HG03565 (cell line): ENCODE measurements around the gene CCDC148.
A peak's percentile ranks its signal among the peaks of the same experiment; 100 is the strongest.

Experiments used
- ATAC-seq: cut with Tn5 transposase; IDR thresholded peaks from one replicate; pipeline ENCODE4 v1.9.1; 2021; ENCODE audit warnings: mild to moderate bottlenecking, moderate library complexity; ENCODE audit not compliant: unreplicated experiment

Gene CCDC148

DNA sequence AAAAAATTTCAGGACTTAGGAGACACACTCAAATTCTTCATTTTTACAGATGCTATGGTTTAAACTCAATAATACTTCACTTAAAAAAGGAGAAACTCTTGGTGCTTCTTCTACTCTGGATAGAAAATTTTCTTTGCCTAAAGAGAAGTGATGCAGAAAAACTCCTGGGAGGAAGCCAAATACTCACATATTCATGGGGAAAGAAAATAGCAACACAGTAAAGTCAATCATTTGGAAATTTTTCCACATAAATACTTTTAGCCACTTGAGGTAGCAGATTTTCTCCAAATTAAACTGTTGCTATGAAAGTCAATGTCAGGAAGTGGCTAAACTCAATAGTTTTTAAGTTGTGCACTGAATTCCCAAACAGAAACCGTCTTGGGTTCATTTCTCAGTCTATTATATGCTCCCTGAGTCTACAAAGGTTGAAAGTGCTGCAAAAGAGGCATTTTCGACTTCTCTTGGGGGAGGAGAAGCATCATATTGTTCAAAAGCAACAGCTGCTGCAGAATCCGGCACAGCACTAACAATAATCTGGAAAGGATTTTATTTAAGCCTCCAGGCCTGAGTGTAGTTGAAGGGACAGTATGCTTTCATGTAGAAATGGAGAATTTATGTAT, 273.8 kb downstream of the CCDC148 start:
- ATAC-seq, result no peak

DNA sequence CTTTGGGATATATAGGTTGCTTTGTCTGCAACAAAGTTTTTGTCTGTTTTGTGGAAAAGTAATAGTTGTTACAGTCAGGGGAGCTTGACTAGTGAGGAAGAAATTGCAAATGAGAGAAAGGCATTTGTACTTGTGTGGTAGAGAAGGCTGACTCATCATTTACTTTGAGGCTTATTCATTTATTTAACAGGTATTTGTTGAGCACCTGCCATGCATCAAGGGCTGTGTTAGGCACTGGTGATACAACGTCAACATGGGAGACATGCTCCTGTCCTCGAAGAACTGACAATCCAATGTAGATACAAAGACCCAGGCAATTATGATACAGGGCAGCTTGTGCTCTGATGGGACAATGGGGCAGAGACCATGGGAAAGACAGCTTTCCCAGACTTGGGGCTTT, 275.4 kb downstream of the CCDC148 start:
- ATAC-seq, result no peak

DNA sequence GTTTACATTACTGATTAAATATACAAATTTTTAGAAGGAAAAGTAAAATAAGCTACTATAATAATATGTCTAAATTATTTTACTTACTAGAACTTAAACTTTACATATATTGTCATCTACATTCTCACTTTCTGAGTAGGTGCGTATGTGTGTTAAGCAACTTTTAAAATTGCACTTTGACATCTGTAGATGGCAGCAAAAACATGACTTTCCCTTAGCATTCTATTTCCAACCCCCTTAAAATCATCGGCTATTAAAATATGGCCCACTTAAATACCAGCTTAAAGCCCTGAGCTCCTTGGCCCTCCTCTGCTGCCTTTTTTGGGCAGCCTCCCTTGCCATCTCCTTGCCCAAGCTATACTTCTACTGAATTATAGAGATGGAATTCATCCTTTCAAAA, 276.9 kb downstream of the CCDC148 start:
- no peak for ATAC-seq

DNA sequence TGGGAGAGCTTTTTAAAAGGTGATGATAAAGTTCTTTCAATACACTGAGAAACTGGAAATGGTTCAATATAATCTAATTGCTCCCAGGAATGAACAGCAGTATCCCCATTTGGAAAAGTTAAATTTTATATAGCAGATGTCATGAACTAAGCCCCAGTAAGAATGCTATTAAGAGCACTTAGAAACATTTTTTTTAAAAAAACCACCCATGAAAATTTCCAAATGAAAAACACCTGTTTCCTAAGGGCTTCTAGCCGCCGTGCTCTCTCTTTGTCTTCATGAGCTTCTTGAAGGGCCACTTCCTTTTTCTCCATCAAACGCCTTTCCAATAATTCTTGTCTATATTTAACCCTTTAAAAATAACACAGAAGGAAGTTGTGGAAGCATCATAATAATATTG, 277.9 kb downstream of the CCDC148 start:
- ATAC-seq, result no peak

DNA sequence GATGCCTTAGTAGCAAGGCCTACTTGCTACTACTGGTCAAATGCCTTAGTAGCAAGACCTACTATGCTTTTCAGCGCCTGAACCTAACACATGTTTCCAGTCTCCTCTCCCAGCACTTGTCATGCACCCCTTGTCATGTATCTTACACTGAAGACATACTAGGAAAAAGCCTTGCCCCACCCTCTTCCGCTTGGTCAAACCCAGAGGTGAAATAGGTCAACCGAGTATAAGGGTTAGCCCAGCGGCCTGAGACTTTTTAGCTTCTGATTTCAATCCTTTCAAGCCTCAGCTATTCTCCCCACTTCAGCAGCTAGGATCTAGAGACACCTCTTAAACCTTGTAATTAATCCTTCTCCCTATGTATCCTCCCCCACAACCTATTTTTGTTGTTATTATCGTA, 281.6 kb downstream of the CCDC148 start:
- ATAC-seq, result no peak

DNA sequence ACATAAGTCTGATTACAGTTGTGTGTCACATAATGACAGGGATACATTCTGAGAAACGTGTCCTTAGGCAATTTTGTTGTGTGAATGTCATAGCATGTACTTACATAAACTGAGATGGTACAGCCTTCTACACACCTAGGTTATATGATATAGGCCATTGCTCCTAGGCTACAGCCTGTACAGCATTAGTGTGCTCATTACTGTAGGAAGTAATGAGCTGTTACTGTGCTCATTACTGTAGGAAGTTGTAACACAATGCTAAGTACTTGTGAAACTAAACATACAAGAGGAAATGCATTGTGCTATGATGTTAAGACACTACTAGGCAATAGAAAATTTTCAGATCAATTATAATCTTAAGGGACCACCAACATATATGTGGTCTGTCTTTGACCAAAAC, 282.1 kb downstream of the CCDC148 start:
- no peak for ATAC-seq

DNA sequence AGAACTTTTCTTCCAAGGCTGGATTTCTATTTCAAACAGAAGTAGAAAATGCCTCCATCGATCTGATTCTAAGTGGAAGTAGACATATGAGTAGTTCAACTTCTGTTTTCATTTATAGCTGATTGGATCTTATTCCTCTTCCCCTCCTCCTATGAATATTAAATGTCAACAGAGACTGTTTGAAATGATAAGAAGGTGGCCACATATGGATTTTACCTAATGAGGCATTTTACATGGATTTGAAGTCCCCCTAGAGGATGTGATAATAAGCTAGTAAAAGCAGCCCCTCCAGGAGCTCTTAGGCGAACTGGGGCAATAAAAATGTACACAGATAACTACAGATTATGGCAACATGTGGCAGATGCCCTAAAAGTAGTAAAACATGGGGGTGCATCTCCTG, 283.8 kb downstream of the CCDC148 start:
- no peak for ATAC-seq

DNA sequence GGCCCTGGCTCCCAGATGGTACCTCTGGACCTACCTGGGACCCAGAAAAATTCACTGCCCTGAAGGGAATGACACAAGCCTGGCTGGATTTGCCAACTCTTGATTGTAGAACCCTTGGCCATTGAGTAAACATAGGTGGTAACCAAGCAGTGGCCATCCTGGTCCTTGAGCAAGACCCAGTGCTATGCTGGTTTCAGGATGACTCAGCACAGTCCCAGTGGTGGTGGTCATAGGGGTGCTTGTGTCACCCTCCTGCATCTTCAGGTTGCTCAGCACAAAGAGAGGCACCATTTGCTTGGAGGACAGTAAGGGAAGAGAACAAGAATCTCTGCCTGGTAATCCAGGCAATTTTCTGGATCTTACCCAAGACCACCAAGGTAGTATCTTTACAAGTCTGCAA, 302.0 kb downstream of the CCDC148 start:
- peak; percentile 46 for ATAC-seq

DNA sequence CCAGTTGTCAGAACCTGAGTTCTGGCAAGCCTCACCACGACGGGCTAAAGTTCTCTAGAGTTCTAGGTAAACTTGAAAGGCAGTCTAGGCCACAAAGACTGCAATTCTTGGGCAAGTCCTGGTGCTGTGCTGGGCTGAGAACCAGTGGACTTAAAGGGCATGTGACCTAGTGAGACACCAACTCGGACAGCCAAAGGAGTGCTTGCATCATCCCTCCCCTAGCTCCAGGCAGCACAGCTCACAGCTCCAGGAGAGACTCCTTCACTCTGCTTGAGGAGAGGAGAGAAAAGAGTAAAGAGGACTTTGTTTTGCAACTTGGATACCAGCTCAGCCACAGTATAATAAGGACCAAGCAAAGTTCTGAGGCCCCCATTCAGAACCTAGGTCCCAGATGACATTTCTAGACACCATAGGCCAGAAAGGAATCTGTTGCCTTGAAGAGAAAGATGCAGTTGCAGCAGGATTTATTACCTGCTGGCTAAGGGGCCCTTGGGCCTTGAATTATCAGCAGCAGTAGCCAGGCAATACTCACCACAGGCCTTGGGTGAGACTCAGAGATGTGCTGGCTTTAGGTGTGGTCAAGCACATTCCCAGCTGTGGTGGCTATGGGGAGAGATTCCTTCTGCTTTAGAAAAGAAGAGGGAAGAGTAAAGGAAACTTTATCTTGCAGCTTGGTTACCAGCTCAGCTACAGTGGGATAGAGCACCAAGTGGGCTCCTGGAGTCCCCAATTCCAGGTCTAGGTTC, 303.1 kb downstream of the CCDC148 start:
- no peak for ATAC-seq

DNA sequence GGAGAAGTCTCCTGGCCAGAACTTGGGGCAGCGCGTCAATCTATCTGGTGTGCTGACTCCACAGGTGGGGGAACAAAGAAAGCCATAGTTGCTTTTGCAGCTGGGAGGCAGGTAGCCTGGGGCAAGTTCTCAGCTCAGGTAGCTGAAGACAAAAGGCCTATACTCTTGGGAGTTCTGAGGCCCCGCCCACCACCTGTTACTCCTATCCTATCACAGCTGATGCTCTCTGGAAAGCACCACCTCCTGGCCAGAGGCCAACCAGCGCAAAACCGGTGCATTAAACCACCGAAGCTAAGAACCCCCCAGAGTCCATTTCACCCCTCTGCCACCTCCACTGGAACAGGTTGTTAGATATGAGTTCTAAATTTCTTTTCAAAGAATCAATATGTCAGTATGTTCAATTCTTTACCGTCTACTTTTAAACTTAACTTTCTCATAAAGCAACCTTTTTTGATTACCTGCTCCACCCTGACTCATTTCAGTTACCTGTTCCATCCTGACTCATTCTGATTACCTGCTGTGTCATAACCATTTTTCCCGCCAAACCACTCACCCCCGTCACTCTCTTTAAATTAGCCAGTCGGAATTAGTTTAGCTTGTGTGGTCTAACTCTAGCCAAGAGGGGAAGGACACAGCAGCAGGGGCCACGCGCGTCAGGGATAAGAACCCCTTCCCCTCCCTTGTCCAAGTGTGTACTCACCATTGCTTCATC, 311.5 kb downstream of the CCDC148 start:
- no peak for ATAC-seq

DNA sequence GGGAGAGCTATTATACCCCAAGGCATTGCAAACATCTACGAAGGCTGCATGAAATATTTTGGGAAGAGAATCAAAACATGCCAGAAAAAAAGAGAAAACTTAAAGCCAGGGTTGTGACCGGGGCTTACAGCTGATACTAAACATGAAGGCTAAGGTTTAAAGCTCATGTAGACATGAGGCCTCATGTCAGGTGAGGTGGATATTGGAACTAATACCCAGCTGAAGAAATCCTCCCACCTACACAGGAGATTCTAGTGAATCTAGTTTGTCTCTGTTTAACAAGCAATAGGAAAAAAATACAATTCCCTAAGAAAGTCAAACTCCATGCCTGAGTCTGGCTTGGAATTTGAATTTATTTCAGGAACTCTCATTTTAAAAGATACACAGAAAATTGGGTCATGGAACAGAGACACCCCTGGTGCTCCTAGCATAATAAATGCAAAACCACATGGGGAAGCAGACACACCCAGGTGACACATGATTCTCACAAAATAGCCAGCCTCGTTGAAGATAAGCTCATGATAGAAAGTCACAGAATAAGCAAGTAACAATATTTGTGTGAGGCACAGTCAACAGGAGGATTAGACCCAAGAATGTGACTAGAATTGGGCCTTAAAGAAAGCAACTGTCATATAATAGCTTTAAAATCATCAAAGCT, 312.7 kb downstream of the CCDC148 start:
- ATAC-seq, result no peak

DNA sequence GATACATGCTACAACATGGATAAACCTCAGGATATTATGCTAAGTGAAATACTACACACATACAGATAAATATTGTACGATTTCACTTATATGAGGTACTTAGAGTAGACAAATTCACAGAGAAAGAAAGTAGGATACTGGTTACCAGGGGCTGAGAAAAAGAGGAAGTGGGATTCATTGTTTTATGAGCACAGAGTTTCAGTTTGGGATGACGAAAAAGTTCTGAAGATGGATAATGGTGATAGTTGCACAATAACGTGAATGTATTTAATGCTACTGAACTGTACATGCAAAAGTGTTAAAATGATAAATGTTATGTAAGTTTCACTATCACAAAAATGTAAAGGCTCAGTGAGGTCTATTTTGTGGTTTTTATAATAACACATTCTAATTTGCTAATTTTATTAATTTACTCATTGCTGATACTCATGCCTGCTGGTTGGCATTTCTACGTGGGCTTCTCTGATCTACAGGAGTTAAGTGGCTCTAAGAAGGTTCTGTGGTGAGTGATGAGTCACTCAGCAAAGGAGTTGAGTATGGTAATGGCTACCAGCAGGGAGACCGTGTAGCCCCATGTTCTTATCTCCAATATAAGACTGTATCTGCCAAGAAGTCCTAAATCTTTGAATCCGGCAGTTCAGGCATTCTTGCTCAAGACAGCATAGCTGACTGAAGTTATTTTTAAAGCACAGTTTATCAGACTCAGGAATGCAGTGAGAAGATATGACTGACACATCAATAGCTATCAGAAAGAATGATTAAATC, 313.8 kb downstream of the CCDC148 start:
- peak; percentile 77 for ATAC-seq

DNA sequence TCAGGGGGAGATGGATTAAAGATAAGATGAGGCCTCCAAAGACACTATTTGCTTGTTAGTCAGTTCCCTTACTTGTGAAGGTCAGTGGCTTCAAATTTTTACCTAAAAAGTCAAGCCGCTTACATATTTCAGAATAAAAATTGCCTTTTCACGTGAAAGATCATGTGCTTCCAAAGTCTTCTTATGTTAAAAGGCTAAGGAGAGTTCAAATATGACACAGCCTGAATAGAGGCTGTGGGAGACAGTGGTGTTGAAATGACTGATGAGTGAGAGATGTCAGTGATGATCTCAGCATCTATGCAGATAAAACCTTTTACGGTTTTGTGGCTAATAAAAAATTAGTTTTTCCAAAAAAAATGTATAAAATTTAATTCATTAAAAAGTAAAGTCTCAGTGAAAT, 314.4 kb downstream of the CCDC148 start:
- peak; percentile 25 for ATAC-seq

DNA sequence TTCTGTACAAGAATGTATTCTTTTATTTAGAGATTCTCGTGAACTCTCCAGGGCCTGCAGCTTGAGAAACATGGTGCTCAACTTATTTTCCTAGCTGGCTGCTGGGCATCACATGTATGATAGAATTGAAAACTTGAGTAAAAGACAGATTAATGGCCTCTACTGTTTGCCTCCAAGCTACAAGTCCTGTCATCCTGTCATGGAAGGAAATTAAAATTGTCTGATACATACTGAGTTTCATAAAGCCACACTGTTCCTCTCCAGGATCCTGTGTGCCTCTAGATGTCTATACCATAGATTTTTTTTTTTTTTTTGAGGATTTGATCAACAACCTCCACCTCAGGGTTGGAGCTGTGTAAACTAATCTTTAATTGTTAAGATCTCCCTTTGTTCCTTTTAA, 316.4 kb downstream of the CCDC148 start:
- no peak for ATAC-seq

DNA sequence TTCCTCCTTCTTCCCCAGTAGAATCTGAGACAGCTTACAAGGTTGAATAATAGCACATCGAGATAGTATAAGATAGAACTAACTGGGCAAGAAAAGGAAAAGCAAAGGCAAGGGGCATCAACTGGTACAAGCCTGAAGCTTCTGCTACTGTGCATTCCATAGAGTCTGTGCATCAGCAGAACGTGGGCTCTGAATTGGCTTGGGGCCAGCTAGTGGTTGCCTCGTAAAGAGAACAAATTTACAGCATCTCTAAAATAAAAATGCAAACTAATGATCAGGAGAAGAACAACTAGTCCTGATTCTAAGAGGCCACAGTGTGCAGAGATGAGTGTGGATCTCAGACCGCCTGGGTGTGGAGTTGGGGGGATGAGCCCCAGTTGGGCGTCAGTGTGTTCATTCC, 318.3 kb downstream of the CCDC148 start:
- ATAC-seq, result no peak

DNA sequence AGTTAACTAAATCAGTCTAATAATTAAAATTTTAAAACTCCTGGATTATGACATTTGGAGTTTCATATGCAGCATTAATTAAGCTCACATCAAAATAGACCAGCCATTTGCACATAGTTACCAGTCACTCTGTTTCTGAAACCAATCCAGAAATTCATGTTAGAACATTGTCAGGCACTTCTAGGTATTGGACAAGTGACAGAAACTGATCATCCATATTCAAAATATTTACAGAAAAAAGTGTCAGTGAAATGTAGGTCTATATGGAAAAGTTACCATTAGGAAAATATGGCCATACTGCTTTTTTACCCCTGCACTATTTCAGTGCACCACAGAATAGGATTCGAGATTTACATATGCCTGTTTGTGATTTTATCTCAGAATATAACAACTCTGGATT, 321.5 kb downstream of the CCDC148 start:
- no peak for ATAC-seq

DNA sequence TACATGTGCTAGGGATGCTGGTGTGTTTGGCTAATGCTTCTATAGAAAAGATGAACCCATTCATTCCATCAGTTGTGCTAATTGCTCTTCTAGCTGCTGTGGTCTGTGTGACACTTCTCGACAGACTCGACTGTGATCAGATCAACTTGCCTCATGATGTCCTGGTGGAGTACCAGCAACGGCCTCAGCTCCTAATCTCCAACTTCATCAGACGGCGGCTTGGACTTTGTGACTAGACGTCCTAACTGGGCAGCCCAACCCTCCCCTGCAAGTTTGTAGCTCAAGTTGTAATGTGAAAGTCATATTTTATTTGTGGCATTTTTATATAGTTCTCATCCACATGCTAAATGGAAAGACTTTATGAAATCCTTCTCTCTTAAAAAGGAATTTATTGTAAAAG, 321.9 kb downstream of the CCDC148 start:
- no peak for ATAC-seq

DNA sequence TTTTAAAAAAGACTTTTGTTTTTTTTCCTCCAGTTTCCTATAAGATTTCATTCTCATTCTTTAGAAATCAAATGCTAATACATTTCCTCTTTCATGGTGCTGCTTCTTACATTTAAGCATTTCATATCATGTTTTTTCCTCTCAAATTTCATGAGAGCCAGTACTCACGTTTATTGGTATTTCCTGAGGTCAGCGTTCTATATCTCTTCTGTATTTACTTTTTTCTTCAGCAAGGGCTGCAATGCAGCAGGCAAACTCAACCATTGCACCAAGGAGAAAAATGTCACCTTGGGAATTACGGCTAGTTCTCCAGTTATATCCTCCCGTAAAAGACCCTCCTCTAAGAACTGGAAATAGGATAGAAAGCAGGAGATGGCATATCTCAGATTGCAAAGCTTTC, 322.5 kb downstream of the CCDC148 start:
- ATAC-seq, result no peak

DNA sequence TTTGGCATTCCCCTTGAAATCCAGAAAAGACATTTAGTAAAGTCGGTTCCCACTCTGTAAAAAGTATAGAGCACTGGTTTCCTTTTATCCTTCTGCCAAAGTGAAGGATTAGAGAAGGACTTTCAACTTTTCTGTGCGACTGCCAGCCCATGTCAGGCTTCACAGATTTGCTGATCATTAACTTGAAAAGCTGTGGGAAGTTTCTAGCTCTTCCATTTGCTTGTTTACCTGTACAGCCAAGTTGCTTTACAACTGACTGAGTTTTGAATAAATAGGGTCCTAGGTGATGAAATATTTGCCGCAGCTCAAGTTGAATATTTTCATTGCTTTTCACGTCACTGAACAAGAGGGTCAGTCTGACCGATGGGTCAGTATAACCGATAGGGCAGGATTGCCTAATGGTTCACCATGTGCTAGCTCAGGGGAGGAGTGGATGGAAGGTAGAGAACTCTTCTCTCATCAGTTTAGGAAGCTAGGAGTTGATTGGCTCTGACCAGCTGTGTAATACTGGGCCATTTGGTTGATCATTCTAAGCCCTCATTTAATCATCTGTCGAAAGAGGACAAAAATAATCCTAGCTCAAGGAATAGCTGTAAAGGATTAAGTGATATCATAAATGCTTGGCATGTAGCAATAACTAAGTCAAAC, 324.5 kb downstream of the CCDC148 start:
- ATAC-seq, result no peak

DNA sequence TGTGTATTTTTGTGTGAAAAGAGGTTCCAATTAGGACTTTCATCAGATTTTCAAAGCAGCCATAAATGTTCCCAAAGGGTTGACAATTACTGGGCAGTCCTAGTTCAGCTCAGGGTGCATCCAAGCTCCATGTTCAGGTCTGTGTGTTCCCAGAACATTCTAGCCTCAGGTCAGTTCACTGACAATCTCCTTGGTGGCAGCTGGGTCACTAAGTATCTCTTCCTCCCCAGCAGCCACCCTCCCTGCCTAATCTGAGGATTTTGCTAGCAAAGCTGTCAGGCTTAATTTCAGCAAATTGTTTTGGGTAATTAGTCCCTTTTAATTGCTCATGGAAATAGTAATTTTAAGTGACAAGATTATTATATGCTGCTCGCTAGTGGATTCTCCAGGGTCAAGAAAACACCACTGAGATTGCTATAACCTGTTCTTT, 325.1 kb downstream of the CCDC148 start:
- ATAC-seq, result no peak
